Ecto neural progenitor cell (in vitro differentiated cells): ENCODE data around the gene IL20RA.
A peak's percentile ranks its signal among the peaks of the same experiment; 100 is the strongest.
"Not testable (repeated sequence)": the region's sequence is repeated elsewhere in the genome, so short reads cannot be mapped to it uniquely, and the experiment has no call there.

ENCODE experiments used
- DNase-seq: peaks from one replicate; pipeline ENCODE4 v3.0.0-alpha.2; 2018; ENCODE audit warnings: low spot score

Gene IL20RA

DNA sequence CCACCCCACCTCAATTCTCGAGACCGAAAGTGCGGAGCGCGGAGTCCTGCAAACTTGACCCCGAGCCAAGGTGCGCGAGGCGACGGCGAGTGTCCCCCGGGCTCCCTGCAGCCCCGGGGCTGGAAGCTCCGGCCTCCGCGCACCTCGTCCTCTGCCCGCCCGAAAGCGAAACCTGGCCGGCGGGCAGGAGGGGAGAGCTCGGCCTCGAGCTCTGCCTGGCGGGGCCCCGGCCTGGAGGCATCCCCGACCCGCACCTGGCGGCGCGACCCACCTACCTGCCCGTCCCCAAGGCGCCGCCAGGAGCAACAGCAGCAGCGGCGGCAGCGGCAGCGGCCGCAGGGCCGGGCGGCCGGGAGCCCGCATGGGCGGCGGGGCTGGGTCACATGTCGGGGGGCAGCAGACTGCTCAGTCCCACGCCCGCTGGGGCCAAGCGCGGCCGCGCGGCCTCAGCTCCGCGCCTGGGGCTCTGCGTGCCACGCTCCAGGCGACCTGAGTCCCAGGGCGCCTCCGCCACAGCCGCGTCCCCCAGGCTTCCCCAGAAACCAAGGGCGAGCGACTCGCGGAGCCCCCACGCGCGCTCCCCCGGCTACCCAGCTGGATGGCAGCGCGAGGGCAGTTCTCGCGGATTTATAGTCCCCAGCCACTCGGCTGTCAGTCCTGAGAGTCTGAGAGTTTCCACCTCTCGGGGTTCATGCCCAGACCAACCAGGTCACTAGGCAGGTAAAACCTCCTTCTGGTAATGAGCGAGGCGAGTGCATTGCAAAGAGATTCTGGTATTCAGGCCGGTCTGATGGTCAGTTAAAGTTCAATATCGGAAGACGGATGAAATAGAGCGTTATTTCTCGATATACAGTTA is at the start of gene IL20RA:
IL20RA (minus strand) TSS at position 600 of the 856 bp plus-strand sequence; CDS start at position 363, 237 bp downstream.
- DNase-seq = peak; percentile 56

DNA sequence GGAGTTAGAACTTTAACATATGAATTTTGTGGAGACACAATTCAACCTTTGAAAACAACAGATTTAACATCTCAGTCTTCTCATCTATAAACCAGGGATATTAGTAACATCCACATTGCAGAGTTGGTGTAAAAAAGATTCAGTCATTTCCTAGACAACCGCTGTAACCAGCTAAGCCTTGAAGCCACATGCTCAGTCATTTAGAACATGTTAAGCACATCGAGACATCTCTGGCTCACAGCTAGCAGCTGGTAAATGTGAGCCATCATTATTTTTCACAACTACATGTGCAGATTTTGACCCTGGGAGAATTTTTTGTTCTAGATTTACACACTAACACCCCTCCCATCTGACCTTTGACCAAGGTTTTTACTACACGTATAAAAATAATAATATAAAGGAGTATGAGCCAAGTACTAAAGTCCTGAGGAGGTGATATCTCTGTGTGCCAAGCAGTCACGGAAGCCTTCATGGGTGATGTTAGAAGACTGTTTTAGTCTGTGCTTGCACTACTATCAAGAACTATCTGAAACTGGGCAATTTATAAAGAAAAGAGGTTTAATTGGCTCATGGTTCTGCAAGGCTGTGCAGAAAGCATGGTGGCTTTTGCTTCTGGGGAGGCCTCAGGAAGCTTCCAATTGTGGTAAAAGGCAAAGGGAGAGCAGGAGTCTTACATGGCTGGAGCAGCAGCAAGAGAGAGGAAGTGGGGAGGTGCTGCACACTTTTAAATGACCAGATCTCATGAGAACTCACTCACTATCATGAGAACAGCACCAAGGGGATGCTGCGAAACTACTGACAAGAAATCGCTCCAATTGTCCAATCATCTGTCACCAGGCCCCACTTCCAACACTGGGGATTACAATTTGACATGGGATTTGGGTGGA is 48.7 kb upstream of the IL20RA start:
- DNase-seq = no peak

- DNase-seq = no peak
Measured at GRCh38 chr6:137092018-137092417, 47.3 kb upstream of the IL20RA start.

GRCh38 chr6:137089305-137089704 is 44.5 kb upstream of the IL20RA start:
- DNase-seq = no peak

DNA sequence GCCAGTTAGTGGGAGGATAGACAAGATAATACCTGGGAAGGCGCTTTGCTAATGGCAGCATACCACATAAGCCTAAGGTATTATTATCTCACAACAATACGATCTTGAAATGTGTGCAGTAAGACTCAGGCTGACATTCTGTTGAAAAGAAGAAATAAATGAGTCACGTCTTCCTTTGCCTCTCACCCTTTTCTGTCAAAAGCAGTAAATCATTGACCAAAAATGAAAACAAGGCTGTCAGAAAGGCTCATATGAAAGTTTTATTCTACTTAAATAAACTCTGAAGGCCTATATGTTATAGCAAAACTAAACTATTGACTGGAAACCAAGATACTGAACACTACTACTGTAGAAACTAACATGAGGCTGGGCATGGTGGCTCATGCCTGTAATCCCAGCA is 43.1 kb upstream of the IL20RA start:
- DNase-seq = no peak

DNA sequence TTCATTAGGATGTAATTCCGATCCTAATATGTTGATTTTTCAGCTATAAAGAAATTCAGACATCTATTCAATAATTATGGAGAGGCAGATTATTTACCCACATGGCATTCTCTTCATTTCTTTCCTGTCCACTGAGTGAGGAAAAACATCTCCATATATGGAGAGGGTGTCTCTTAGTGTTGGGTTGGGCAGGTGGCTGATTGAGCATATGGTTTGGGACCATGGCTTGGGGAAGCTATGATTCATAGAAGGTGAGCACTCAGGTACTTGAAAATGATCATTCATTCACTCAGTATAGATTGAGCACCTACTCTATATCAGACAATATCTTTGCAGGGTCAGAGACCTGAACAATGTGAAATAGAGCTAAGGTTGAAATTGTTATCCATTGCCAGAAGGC is 41.3 kb upstream of the IL20RA start:
- DNase-seq = no peak

DNA sequence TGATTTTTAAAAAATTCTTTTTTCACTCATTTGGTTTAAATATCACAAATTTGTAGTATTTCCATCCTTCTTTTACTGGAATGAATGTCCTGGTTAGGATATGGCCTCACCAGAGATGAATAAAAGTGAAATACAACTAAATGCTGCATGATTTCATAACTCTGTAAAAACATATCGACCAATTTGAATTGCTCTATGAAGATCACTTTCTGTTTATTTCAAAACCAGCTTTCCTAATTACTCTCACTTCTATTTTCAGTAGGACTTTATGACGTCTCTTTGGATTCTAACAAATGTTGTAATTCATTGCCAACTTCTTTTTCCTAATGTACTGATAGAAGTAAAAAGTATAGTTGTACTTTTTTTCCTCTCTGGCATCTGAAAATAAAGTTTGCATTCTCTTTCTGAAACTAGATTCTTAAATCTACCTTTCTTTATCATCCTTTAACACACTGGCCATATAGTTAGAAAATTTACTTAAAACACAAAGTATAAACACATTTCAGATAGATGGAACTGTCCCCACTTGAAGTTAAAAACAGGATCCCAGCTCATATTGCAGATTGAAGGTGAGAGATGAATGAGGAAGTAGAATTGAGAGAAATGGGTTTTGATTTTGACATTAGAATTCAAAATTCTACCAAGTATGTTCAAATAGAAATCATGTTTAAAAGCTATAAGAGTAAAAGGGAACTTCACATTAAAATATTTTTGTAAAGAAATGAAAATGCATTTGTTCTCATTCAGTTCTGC is 40.3 kb upstream of the IL20RA start:
- no peak for DNase-seq

- no peak for DNase-seq
Measured at GRCh38 chr6:137084090-137084489, 39.3 kb upstream of the IL20RA start.

GRCh38 chr6:137081997-137082396 is 37.2 kb upstream of the IL20RA start:
- DNase-seq = no peak

DNA sequence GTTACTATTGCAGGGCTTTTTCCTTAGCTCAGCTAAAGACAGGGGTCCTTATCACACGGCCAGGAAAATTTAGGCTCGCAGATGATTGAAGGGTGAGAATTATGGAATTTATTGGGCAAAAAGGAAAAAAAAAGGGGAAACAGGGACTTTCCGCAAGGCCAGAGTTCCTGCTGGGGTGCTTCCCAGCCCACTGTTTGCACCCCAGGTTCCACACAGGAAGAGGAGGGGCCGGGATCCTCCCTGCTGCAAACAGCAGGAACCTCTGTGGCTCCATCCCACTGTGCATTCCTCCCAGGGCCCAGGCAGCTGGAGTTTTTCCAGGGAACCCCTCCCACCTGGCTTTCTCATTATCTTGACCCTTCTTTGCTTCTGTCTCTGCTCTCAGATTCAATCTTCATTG is 35.9 kb upstream of the IL20RA start:
- no peak for DNase-seq

GRCh38 chr6:137076277-137077068 is 31.7 kb upstream of the IL20RA start:
- peak; percentile 73 for DNase-seq

DNA sequence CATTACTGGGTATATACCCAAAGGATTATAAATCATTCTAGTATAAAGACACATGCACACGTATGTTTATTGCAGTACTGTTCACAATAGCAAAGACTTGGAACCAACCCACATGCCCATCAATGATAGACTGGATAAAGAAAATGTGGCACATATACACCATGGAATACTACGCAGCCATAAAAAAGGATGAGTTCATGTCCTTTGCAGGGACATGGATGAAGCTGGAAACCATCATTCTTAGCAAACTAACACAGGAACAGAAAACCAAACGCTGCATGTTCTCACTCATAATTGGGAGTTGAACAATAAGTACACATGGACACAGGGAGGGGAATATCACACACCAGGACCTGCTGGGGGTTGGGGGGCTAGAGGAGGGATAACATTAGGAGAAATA is 31.0 kb upstream of the IL20RA start:
- DNase-seq = not testable (repeated sequence)

DNA sequence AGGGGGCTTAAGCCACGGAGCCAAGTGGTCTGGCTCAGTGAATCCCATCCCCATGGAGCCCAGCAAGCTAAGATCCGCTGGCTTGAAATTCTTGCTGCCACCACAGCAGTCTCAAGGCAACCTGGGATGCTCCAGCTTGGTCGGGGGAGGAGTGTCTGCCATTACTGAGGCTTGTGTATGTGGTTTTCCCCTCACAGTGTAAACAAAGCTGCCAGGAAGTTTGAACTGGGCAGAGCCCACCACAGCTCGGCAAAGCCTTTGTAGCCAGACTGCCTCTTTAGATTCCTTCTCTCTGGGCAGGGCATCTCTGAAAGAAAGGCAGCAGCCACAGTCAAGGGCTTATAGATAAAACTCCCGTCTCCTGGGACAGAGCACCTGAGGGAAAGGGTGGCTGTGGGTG is 25.5 kb upstream of the IL20RA start:
- DNase-seq = no peak

- DNase-seq = no peak
Measured at GRCh38 chr6:137067399-137067798, 22.6 kb upstream of the IL20RA start.

GRCh38 chr6:137058037-137058436 is 13.3 kb upstream of the IL20RA start:
- DNase-seq = no peak

DNA sequence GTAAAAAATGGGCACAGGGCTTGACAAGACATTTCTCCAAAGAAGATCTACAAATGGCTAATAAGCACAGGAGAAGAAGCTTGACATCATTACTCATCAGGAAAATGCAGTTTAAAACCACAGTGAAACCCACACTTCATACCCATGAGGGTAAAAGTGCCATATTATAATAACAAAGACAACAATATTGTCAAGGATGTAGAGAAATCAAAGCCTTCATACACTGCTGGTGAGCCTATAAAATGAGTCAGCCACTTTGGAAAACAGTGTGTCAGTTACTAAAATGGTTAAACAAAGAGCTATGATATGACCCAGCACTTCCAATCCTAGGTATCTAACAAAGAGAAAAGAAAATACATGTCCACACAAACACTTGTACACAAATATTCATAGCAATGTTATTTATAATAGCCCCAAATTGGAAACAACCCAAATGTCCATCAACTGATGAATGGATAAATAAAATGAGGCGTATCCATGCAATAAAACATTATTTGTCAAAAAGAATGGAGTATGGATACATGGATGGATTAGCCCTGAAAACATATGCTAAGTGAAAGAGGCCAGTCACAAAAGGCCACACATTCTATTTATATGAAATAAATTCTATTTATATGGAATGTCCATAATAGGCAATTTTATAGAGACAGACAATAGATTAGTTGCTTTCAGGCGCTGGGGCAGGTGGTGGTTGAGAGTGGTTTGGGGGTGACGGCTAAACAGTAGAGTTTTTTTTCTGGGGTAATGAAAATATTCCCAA is 11.5 kb upstream of the IL20RA start:
- DNase-seq = no peak

DNA sequence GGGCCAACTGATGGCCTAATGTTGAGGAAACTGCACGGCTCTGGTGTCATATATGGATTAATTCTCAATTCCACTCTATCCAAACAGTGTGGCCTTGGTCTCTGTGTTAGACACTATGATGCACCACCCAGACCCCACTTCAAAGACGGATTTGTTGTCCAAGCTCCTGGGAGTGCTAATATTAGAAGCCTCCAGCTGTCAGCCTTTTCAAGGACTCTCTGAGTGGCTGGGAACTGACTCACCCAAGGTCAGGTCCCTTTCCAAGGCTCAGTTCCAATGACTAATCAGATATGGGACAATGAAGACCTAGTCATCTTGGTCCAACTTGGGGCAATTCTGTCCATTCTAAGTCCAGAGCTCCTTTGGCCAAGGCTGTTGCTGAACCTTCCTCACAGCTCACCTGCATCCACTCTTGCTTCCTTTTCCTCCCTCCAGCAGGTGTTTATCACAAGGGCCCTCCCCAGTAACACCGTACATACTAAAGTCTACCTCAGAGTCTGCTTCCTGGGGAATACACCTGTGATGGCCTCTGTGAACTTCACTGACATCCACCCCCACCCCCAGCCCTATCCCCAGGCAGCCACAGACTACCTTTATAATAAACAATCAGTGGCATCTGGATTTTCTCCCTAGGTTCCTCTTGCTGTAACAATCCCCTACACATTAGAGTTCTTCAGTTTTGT is 7.2 kb upstream of the IL20RA start:
- DNase-seq = no peak

- DNase-seq = no peak
Measured at GRCh38 chr6:137049095-137049494, 4.3 kb upstream of the IL20RA start.

DNA sequence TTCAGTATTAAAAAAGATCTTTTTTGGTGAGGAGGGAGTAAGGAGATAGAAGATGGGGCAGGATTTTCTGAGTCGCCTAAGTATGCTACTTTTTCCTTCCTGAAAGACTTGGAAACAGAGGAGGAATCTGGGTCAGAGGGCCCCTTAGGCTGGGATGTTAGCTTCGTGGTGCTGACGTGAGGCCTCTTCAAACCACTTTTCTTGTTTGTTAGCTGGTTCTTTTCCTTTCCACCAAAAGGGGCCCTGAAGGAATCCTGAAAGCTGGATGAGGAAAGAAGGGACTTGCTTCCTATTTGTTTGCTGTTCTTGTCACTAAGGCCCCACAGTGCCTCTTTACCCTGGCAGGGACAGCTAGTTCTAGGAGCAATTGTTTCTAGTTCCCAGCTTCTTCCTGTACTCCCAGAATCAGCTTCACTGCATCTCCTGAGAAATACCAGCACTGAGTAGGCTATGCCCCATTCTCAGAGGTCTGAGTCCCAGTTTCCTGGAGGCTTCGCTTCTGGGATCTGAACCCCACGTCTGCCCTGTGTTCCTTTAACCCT is 2.2 kb upstream of the IL20RA start:
- DNase-seq = no peak
